Panc1 (cell line): ENCODE measurements around the gene INPP4B. TPM values are rescaled to one million over a fixed set of nuclear protein-coding genes. Genes with fewer than 3 reads are reported as not detected.

Experiments
- ATAC-seq: fragments of 200-7000 bp; cut with Tn5 transposase; 2 replicates; pipeline ENCODE4 v1.9.1; 2020; ENCODE audit warnings: mild to moderate bottlenecking, moderate library complexity
- BruUV-seq: library from RNA; stranded (reverse); fragments of 400-500 nt; replicated peaks from 2 replicates; lab custom pipeline; 2021; lab: Mats Ljungman, UMichigan
- CTCF ChIA-PET: fragments of 300-600 bp; sonication (Branson Sonifier 250); formaldehyde crosslinking; loops from one replicate; lab custom pipeline; 2022; ENCODE audit warnings: antibody characterized with exemption; lab: Charles Lee
- POLR2A ChIA-PET: fragments of 300-600 bp; sonication (Branson Sonifier 250); formaldehyde crosslinking; loops from one replicate; lab custom pipeline; 2022; ENCODE audit warnings: antibody characterized with exemption; lab: Charles Lee
- DNase-seq: peaks from one replicate; pipeline ENCODE4 v3.0.0-alpha.2; 2010; ENCODE audit warnings: low read depth, low spot score
- H3K27ac ChIP-seq: 2 replicates; pipeline ENCODE4 v1.5.1; 2011; ENCODE audit warnings: mild to moderate bottlenecking, low read length, inconsistent platforms
- H3K27me3 ChIP-seq: fragments of 200-500 bp; sonication (Bioruptor generic); 2 replicates; pipeline ENCODE4 v1.6.0; 2014; ENCODE audit warnings: low read length, inconsistent platforms; ENCODE audit not compliant: control insufficient read depth, insufficient read depth
- H3K36me3 ChIP-seq: fragments of 200-500 bp; sonication (Bioruptor generic); 2 replicates; pipeline ENCODE4 v1.5.1; 2014; ENCODE audit warnings: inconsistent platforms, mild to moderate bottlenecking, low read length, moderate library complexity; ENCODE audit not compliant: control insufficient read depth, insufficient read depth
- H3K4me1 ChIP-seq: 2 replicates; pipeline ENCODE4 v1.5.1; 2011; ENCODE audit warnings: inconsistent platforms, mild to moderate bottlenecking, low read length, moderate library complexity; ENCODE audit not compliant: control insufficient read depth, insufficient read depth
- H3K4me3 ChIP-seq, 2 experiments: 2 replicates each; pipeline ENCODE4 v1.5.1; 2011 to 2012; ENCODE audit warnings: low read depth in 2 of 2, low read length in 2 of 2, mild to moderate bottlenecking in 2 of 2, inconsistent platforms in 1 of 2, moderate library complexity in 1 of 2
- H3K9me3 ChIP-seq: fragments of 200-500 bp; sonication (Bioruptor generic); 2 replicates; pipeline ENCODE4 v1.5.1; 2014; ENCODE audit warnings: low read depth, mild to moderate bottlenecking, inconsistent platforms, low read length, moderate library complexity; ENCODE audit not compliant: control insufficient read depth, insufficient read depth
- POLR2AphosphoS5 ChIP-seq: IDR thresholded peaks from 2 replicates; pipeline ENCODE4 v1.6.1; 2012; ENCODE audit warnings: mild to moderate bottlenecking, low read depth, low read length, moderate library complexity
- SIN3A ChIP-seq: IDR thresholded peaks from 2 replicates; pipeline ENCODE4 v1.6.1; 2012; ENCODE audit warnings: low read depth, mild to moderate bottlenecking, low read length, moderate library complexity, borderline replicate concordance; ENCODE audit not compliant: insufficient read depth
- TCF7L2 ChIP-seq: IDR thresholded peaks from 2 replicates; pipeline ENCODE4 v1.6.1; 2011; ENCODE audit warnings: mild to moderate bottlenecking, low read depth, low read length, inconsistent platforms
- in situ Hi-C: cut with HindIII; loops from 2 replicates; pipeline ENCODE4 v1.10.0; 2016; ENCODE audit warnings: low sequenced_read_pairs, low pct_unique_long_range_greater_than_20kb
- intact Hi-C: fragments of 100-400 bp; cut with micrococcal nuclease; formaldehyde crosslinking; loops from one replicate; pipeline ENCODE4 v1.10.0; 2022; ENCODE audit not compliant: unreplicated experiment
- total RNA-seq: library from RNA; stranded (reverse); gene quantifications from one replicate; pipeline ENCODE4 v1.2.1, GENCODE V29; 2021; ENCODE audit not compliant: unreplicated experiment
- TF ChIP-seq, protein P1 (sequence below), 2 experiments: IDR thresholded peaks; 2 replicates each; pipeline ENCODE4 v1.6.1; 2011 to 2012; ENCODE audit warnings: low read depth in 2 of 2, control low read depth in 1 of 2, low read length in 1 of 2, mild to moderate bottlenecking in 1 of 2, moderate library complexity in 1 of 2; ENCODE audit not compliant: insufficient read depth in 1 of 2
- TF ChIP-seq, protein P2 (sequence below): fragments of 450-650 bp; IDR thresholded peaks from 2 replicates; pipeline ENCODE4 v1.5.1; 2017; ENCODE audit warnings: mild to moderate bottlenecking

The INPP4B gene
- total RNA-seq, 1 experiment from 2014 or later = 4.5 TPM

DNA sequence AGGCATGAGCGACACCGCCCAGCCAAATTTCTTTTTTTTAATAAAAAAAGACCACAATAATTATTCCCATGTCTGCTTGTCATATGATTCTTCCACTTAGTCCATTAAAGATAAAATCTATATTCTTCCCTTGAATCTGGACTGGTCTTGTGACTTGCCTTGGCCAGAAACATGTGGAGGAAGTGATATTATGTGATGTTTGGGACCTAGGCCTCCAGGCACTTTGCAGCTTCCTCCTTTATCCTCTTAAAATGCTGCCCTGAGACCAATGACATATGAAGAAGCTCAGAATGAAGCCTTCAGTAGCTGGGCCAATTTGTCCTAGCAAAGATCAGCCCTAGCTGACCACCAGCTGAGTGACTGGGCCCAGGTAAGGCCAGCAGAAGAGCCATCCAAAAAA lies 250.0 kb downstream of the INPP4B start:
- Histone ChIP-seq H3K9me3 (no peaks in the 10 kb centered on the region), H3K4me3 (no peak overlapping the region), H3K27me3 (no peaks in the 10 kb centered on the region), H3K27ac (no peak overlapping the region), H3K4me1 (no peaks in the 10 kb centered on the region), H3K36me3 (no peaks in the 10 kb centered on the region)
- CTCF ChIA-PET = no interaction called here
- ATAC-seq (no peak), DNase-seq (no peak)
- in situ Hi-C loops = no loop called here
- intact Hi-C loops = no loop called here
- POLR2A ChIA-PET = interaction anchor here (0.7 kb wide), 1 partner anchor 241 kb away, joined by 3 read pairs; no protein-coding TSS in a partner anchor
- no TSS peak for BruUV-seq
- TF ChIP-seq TCF7L2 (no peak), POLR2AphosphoS5 (no peak), SIN3A (no peak)
- TF ChIP-seq, protein P1, sequence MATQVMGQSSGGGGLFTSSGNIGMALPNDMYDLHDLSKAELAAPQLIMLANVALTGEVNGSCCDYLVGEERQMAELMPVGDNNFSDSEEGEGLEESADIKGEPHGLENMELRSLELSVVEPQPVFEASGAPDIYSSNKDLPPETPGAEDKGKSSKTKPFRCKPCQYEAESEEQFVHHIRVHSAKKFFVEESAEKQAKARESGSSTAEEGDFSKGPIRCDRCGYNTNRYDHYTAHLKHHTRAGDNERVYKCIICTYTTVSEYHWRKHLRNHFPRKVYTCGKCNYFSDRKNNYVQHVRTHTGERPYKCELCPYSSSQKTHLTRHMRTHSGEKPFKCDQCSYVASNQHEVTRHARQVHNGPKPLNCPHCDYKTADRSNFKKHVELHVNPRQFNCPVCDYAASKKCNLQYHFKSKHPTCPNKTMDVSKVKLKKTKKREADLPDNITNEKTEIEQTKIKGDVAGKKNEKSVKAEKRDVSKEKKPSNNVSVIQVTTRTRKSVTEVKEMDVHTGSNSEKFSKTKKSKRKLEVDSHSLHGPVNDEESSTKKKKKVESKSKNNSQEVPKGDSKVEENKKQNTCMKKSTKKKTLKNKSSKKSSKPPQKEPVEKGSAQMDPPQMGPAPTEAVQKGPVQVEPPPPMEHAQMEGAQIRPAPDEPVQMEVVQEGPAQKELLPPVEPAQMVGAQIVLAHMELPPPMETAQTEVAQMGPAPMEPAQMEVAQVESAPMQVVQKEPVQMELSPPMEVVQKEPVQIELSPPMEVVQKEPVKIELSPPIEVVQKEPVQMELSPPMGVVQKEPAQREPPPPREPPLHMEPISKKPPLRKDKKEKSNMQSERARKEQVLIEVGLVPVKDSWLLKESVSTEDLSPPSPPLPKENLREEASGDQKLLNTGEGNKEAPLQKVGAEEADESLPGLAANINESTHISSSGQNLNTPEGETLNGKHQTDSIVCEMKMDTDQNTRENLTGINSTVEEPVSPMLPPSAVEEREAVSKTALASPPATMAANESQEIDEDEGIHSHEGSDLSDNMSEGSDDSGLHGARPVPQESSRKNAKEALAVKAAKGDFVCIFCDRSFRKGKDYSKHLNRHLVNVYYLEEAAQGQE (IDR thresholded peaks at IDR 0.05; ENCODE audit: insufficient read depth in 1 of 2, low read depth in 2 of 2, low read length in 1 of 2) = no peak
- TF ChIP-seq, protein P2, sequence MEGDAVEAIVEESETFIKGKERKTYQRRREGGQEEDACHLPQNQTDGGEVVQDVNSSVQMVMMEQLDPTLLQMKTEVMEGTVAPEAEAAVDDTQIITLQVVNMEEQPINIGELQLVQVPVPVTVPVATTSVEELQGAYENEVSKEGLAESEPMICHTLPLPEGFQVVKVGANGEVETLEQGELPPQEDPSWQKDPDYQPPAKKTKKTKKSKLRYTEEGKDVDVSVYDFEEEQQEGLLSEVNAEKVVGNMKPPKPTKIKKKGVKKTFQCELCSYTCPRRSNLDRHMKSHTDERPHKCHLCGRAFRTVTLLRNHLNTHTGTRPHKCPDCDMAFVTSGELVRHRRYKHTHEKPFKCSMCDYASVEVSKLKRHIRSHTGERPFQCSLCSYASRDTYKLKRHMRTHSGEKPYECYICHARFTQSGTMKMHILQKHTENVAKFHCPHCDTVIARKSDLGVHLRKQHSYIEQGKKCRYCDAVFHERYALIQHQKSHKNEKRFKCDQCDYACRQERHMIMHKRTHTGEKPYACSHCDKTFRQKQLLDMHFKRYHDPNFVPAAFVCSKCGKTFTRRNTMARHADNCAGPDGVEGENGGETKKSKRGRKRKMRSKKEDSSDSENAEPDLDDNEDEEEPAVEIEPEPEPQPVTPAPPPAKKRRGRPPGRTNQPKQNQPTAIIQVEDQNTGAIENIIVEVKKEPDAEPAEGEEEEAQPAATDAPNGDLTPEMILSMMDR = no peak

DNA sequence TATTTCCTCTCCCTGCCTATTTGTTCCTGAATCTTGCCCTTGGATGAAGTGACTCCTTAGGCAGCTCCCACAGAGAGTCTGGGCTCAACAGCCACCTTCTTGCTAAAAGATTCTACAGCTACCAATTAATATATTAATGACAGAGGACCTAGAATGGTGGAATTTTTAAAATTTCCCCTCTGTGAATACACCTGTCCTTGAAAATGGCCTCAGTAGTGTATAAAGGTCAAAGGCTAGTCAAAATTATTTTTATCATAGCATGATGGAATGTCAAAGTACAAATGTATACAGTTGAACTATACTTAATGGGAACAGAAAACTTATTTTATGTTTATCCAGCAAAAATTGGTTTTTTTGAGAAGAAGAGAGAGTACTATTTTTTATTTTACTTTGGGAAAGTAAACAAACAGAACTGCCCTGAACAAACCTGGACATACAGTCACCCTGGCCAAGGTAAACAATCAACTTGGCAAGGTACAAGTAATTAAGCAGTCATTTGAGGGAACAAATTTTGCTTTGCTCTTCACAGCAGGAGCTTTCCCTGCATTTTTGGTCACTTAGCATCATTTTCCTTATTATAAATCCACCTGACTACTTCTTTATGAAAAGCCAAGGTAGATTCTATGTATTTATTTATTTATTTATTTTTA lies 250.8 kb downstream of the INPP4B start:
- DNase-seq (no peak), ATAC-seq (no peak)
- Histone ChIP-seq H3K36me3 (no peaks in the 10 kb centered on the region), H3K27me3 (no peaks in the 10 kb centered on the region), H3K4me3 (no peak overlapping the region), H3K4me1 (no peaks in the 10 kb centered on the region), H3K27ac (no peak overlapping the region), H3K9me3 (no peaks in the 10 kb centered on the region)
- intact Hi-C loops = no loop called here
- BruUV-seq = no TSS peak
- in situ Hi-C loops = no loop called here
- ChIA-PET POLR2A (no interaction called here), CTCF (no interaction called here)
- TF ChIP-seq SIN3A (no peak), TCF7L2 (no peak)

DNA sequence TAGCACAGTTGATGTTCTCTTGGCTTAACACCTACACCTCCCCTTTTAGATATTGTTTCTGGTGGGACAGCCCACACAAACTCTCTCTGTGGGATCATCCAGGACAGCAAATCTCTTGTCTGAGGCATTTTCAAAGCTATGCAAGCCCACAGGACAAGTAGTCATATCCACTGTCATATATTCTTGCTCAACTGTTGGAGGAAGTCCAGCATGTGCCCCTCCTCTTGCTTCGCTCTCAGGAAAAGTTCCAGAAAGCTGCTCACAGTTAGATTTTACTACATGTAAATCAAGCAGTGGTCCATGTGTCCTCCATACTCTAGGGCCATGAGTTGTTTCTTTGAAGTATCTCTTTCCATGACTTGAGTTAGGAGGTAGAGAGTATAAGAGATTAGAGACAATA lies 260.7 kb downstream of the INPP4B start:
- H3K27me3 ChIP-seq = no peaks in the 10 kb centered on the region
- DNase-seq (no peak), ATAC-seq (no peak)
- H3K27ac ChIP-seq = no peak overlapping the region
- no TSS peak for BruUV-seq
- no peaks in the 10 kb centered on the region for H3K9me3 ChIP-seq
- H3K4me1 ChIP-seq = no peaks in the 10 kb centered on the region
- ChIA-PET POLR2A (no interaction called here), CTCF (no interaction called here)
- H3K36me3 ChIP-seq = no peaks in the 10 kb centered on the region
- in situ Hi-C loops (no loop called here), intact Hi-C loops (no loop called here)
- no peak overlapping the region for H3K4me3 ChIP-seq
- TF ChIP-seq TCF7L2 (no peak), POLR2AphosphoS5 (no peak), SIN3A (no peak)
- TF ChIP-seq, protein P2 = no peak
